ENCODE measurements around the gene PLA2G4F.

PLA2G4F gene

GRCh38 chr15:42163947-42164550 lies 7.6 kb upstream of the PLA2G4F start:
- DNase-seq, result no peak

DNA sequence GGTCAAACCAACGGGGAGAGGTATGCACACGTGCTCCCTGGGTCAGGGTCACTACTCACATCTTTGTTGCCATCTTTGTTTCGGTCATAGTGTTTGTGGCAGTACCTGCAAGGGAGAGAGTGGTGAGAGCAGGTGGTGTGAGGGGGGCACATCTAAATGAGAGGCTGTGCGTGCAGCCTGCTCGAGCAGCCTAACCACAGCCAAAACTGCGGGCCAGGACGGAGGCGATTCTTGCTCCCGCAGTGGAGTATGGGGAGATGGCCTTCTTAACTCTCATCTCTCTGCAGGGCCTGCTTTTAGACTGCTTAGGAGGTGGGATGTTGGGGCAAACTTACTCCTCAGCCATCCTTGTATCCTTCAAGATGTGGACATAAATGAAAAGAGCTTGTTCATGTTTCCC lies 6.9 kb upstream of the PLA2G4F start:
- DNase-seq, result no peak

DNA sequence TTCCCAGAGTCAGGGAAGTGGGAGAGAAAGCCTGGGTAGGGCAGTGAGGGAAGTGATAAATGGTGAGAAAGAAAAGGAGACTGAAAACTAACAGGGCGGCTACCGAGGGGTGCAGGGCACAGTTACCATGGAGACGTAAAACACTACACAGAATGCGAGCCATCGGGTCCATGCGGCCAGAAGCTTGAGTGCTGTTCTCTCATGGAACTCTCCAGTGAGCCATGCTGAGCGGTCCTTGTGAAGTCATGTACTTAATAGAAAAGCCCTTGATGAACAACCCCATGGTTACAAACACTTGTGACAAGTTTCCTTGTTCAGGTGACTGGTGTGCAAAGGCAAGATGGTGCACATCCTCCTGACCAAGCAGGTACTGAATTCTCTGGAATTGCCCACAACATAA lies 3.7 kb upstream of the PLA2G4F start:
- no peak for DNase-seq

DNA sequence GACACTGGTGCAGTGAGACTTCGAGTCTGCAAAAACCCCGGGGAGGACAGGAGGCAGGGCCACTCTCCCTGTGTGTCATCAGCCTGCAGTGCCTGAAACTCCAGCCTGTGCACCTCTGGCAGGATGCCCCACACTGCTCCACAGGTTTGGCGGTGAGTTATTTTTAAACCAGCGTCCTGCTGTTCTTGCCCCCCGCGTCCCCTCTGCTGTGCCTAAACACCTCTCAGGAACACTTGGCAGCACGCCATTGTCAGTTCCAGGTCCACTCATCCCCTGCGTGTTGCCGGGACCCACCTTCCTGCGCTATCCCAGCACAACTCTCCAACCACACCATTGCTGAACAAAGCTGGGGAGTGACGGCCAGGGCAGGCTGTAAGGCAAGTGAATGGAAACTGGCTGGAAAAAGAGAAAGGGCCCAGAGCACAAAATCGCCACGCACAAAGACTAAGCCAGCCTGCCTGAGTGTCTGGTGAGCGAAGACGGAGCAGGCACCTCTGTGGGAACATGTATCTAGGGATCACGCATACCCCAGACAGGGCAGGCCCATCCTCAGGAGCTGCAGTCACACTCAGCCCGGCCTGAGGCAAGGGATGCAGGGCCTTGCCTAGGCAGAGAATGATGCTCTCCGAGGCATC lies 3.1 kb upstream of the PLA2G4F start:
- no peak for DNase-seq

GRCh38 chr15:42158941-42159340 lies 2.5 kb upstream of the PLA2G4F start:
- no peak for DNase-seq

DNA sequence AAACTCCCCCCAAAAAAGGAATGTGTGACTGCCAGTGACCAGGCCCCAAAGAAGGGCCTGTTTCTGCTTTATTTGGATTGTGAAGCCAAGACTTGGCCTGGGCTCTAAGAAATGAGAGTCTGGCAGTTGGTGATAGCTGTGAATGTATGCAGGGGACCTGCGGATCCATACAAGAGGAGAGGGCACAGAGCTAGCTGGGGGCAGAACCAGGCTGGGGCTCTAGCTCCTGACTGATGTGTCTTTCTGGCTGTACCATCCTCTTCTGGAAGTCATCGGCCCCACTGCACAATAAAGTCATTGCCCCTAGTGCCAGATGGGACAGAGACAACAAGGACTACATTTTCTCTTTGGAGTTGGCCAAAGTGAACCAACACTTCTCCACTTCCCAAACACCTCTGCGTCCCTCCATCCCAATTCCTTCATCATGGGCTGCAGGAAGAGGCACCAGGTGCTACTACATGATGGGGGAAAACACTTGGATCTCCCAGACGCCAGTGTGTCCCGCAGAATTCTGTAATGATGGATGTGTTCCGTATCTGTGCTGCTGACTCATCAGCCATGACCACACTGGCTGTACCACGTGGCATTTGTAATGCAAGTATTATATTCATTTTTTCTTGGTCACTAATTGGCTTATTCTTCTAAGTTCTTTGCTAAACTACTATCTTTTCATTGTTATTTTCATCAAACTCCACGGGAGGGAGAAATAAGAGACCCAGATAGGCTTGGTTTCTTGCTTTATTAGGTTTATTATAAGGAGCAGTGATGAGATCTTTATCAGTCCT lies 1.7 kb upstream of the PLA2G4F start:
- no peak for DNase-seq

- DNase-seq, result no peak
Observed at GRCh38 chr15:42157381-42157780, 945 bp upstream of the PLA2G4F start.

DNA sequence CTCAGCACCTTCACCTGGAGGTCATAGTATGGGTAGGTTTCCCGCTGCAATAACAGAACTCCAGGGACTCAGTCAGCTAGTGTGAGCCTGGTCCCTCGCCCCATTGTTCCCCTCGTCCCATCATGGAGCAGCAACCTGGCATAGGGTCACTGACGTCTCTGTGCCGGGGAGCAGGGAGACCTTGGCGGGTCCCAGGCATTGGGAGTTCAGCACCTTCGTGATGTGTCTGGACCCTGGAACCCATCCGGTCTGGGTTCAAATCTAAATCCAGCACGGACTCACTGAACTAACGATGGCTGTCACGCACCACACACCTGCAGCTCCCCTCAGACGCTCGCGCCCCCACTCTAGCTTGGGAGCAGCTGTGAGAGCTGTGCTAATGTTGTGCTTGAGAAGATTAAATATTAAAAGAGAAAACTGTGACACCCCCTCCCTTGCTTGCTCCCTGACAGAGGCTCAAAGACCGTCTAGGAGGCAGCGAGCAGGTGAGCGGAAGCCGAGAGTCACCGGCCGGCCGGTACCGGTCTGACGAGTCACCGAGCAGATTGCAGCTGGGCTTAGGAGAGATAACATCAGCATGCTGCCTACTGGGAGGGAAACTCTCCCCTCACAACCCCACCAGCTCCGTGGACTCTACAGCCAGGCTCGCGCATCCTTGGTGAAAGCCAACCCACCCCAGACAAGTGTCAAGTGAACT lies 742 bp downstream of the PLA2G4F start:
- no peak for DNase-seq

GRCh38 chr15:42154956-42155355 lies 1.5 kb downstream of the PLA2G4F start:
- DNase-seq, result no peak

GRCh38 chr15:42154212-42154941 lies 2.1 kb downstream of the PLA2G4F start:
- no peak for DNase-seq

DNA sequence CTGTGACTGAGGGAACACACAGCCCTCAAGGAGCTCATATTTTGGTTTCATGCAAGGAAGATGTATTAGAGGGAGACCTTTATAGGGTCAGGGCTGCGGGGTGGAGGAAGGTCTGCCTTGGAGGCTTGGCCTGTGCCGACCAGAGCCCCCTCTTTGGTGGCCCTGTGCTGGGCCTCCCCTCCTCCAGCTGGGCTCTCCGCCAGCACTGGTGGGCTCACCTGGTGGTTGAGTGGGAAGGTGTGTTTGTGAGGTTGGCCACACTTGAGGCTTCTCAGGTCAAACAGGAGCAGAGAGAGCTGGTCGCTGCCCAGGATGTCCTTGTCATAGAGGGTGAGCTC lies 2.6 kb downstream of the PLA2G4F start:
- DNase-seq, result no peak

- no peak for DNase-seq
Observed at GRCh38 chr15:42152921-42153698, 3.3 kb downstream of the PLA2G4F start.

- DNase-seq, result no peak
Observed at GRCh38 chr15:42152196-42152920, 4.1 kb downstream of the PLA2G4F start.

GRCh38 chr15:42151736-42152135 lies 4.7 kb downstream of the PLA2G4F start:
- DNase-seq, result no peak

GRCh38 chr15:42151141-42151561 lies 5.3 kb downstream of the PLA2G4F start:
- no peak for DNase-seq

DNA sequence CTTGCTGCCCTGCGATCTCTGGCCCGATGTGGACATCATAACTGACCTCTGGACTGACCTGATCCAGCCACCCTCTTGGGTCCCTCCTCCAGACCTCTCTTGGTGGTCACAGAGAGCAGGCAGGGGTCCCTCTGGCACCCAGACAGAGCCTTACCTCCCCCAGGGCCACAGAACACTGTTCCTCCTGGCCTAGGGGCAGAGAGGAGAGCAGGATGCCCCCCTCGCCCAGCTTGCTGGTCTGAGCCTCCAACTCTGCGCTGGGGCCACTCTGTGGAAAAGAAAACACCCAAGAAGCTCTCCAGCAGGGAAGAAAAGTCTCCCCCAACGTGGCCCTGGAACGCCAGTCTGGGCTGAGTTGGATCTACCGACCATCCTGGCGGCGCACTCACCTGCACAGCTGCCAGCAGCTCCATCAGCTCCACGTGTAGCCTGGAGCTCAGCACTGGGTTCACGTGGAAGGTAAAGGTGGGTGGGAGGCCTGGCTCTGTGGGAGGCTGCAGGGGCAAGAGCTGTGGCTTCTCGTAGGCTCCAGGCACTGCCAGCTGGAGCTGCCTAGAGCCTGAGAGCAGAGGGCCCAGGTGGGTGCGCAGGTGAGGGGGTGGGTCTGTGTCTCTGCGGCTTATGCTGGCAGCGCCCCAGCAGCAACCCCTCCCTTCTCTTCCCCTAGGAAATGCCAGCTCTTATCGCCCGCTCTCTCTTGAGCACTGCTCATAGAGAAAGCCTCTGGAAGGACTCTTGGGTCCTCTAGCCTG lies 6.0 kb downstream of the PLA2G4F start:
- DNase-seq, result no peak

DNA sequence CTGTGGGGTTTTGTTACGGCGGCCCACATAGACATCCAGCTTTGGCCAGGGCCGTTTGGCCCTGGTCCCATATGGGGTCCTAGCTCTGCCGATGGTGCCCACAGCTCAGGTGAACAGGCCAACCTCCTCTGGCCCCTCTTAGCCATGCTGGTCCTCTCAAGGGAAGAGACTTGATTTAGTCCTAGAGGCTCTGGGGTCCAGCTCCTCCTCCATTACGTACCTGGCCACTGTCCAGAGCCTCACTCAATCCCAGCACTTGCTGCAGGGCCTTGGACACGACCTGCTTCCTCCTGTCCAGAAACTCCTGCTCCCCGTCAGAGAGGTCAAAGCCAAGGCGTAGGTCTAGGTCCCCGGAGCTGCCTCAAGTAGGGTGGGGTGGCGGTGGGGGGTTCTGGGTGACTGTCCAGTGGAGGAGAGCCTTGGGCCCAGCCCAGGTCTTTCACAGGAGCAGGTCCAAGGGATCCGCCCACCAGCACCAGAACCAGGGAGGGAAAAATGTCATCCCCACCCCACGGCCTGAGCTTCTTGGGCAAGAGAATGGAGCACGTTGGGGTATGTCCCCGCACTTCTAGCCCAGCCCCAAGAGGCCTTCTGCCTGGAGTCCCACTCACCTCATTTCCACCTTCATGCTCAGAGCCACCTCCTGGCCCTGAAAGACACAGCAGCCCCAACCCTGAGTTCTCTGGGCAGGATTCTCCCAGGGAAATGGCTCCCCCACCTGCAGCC lies 6.8 kb downstream of the PLA2G4F start:
- DNase-seq, result no peak

DNA sequence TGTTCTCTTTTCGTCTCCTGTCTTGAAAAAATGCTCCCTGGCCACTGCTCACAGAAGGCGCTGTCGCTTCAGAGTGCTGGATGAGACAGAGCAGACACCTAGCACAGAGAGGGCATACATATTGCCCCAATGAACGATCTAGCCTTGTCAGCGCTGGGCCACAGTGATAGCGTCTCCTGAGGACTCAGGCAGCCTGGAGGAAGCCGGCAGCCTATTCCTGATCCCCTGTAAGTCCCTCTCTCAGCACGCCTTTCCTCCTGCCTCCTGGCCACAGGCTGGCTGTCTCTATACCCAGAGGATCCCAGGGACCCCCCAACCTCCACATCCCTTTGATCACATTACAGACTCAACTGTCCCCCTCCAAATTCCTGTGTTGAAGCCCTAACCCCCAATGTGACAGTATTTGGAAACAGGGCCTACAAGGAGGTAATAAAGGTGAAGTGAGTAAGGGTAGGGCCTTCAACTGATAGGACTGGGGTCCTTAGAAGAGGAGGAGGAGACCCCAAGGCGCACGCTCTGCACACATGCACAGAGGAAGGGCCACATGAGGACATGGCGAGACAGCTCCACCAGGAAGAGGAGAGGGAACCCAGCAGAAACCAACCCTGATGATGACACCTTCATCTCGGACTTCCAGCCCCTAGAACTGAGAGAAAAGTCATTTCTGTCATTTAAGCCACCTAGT lies 7.5 kb downstream of the PLA2G4F start:
- no peak for DNase-seq

GRCh38 chr15:42147431-42147735 lies 9.1 kb downstream of the PLA2G4F start:
- no peak for DNase-seq
